ENCODE data around the gene DUSP10.
A peak's percentile ranks its signal among the peaks of the same experiment; 100 is the strongest.

DUSP10 gene

DNA sequence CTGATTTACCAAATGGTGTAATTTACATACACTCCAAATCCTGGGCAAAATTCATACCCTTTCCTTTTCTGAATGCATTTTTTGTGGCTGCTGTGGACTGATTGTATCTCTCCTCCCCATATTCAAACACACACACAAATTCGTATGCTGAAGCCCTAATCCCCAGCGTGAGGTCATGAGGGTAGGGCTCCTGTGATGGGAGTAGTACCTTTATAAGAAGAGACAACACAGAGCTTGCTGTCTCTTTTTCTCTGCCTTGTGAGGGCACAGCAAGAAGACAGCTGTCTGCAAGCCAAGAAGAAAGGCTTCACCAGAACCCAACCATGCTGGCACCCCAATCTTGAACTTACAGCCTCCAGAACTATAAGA is 24.4 kb downstream of the DUSP10 start:
- no peak for DNase-seq
- Mint-ChIP-seq H3K27ac (no peak overlapping the region), H3K36me3 (ENCODE audit: low read depth) (peaks cover 34% of the 10 kb centered on the region), H3K9me3 (peaks cover 7% of the 10 kb centered on the region), H3K27me3 (no peaks in the 10 kb centered on the region), H3K4me3 (no peak overlapping the region), H3K4me1 (ENCODE audit: low read depth) (peaks cover 60% of the 10 kb centered on the region)

DNA sequence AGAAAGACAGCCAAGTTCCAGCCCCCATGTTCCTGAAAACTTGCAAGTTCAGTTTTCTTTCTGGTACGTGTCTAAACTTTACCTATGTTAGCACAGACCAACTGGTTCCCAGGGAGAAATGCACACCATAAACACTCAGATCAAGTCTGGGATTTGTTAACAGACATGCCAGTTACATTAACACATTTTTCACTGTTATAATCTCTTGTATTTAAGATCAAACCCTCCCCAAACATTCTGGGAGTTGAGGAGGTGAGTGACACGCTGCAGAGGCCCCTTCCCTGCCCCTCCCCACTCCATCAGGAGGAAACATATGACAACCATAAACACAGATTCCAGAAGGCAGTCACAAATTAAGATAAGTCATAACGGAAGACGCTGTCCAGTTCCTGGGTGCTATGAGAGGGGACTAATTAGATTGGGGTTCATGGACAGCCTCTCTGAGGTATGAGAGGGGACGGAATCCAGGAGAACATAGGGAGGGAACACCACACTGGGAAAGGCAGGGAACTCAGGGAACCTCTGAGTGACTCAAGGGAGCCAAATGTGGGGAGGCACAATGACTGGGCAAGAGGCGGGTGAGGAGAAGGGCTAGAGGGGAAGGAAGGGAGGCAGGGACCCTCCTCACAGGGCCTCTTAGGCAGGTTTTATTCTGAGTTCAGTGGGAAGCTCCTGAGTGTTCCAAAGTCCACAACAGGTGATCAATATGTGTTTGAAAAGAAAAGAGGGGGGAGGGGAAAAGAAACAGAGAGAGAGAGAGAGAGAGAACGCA is 25.0 kb downstream of the DUSP10 start:
- Mint-ChIP-seq H3K27ac (no peak overlapping the region), H3K27me3 (no peaks in the 10 kb centered on the region), H3K9me3 (peaks cover 5% of the 10 kb centered on the region), H3K4me3 (no peak overlapping the region), H3K4me1 (ENCODE audit: low read depth) (peaks cover 60% of the 10 kb centered on the region), H3K36me3 (ENCODE audit: low read depth) (peaks cover 29% of the 10 kb centered on the region)
- no peak for DNase-seq

DNA sequence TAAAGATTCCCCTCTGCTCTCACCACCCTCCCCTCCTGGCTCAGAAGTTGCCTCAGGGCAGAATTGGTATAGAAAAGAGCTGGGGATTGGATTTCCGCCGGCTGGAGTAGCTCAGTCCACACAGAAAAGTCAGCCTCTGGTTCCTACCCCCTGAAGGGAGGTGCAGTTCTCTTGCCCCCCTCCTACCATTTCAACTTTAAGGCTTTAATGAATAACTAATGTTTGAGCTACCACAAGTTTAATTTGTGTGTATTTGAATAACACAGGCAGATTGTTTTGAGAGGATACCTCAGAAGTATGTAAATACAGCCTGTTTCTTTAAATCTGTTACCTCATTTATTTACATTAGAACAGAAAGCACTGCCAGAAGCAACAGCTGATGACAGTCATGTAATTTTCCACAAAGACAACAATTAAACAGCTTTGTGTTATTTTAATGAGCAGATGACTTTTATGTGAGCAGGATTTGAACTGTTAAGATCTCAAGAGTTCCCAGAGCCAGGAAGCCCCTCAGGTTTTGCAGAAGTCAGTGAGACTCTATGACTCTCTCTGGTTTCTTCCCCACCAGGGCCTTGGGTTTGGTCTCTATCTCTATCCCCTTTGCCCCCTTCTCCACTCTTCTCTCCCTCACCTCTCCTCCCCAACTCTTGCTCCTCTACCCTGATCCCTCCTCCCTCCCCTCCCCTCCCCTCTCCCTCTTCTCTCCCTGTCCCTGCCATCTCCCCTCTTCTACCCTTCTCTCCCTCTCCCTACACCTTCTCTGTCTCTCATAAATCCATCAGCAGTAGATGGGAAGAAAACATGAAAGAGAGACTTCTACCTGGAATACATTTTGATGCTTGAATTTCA is 26.3 kb downstream of the DUSP10 start:
- Mint-ChIP-seq H3K27me3 (no peaks in the 10 kb centered on the region), H3K4me3 (no peak overlapping the region), H3K27ac (no peak overlapping the region), H3K9me3 (peaks cover 5% of the 10 kb centered on the region), H3K4me1 (ENCODE audit: low read depth) (peaks cover 69% of the 10 kb centered on the region), H3K36me3 (ENCODE audit: low read depth) (peaks cover 27% of the 10 kb centered on the region)
- DNase-seq, result no peak

DNA sequence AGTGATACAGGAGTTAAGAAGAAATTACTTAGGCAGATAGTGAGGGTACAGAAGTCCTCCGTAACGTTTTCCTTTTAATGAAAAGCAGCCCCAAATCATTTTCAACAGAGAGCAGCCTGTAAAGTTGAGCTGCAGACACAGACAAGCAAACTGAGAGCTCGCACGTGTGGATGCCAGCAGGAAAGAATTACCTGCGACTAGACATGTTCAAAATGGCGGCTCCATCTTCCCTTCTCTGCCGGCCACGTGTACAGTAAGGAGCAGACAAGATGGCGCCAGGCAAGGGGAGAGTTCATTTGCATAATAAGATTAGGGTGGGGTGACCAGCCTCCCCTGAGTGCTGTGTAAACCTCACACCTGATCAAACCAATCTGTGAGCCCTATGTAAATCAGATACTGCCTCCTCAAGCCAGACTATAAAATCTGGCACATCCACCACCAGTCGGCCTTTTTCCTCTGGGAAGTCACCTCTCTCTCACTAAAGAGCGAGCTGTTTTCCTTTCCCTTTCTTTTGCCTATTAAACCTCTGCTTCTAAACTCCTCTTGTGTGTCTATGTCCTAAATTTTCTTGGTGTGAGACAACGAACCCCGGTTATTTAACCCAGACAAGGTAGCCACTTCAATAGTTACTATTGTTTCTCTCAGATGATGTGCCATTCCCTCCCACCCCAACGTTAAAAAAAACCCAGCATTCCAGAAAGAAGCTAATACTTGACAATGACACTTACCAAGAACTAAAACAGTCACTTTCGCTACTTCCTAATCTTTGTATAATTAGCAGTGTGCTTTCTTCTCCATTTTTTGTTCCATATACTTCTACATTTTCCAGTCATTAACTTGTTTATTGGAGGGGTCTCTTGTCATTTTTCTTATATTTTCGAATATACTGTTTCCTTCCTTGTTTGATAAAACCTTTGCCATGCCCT is 27.4 kb downstream of the DUSP10 start:
- H3K4me1 Mint-ChIP-seq (ENCODE audit: low read depth), result peaks cover 75% of the 10 kb centered on the region
- H3K27me3 Mint-ChIP-seq, result no peaks in the 10 kb centered on the region
- DNase-seq, result no peak
- H3K9me3 Mint-ChIP-seq, result peaks cover 5% of the 10 kb centered on the region
- no peak overlapping the region for H3K4me3 Mint-ChIP-seq
- no peak overlapping the region for H3K27ac Mint-ChIP-seq
- peaks cover 27% of the 10 kb centered on the region for H3K36me3 Mint-ChIP-seq (ENCODE audit: low read depth)

DNA sequence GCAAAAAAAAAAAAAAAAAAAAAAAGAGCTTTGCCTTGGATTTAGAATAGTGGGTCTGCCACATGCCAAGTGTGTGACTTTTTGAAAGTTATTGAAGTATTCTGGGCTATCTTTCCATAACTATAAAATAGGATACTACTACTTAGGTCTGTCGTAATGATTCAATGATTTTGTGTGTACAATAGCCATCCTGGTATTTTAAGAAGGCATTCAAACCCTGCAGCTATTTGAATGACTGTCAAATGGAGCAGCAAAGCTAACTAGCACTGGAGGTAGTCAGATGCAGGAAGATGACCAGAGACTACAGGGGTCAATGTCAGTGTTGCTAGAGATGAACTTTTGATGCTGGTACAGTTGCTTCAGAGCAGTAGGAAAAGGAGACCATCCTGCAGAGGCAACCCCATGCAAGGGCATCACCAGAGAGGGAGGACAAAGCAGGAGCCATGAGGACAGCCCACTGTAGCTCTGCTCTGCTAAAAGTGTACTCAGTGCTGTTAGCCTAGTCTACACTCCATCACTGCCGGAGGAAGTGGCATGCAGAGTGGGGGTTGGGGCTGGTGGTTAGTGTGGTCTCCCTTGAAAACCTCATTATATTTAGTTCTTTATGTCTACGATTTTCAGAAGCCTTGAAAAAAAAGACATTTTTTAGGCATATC is 29.0 kb downstream of the DUSP10 start:
- Mint-ChIP-seq H3K4me1 (ENCODE audit: low read depth) (peaks cover 85% of the 10 kb centered on the region), H3K27ac (peak overlapping the region; percentile 88), H3K4me3 (peak overlapping the region; percentile 34), H3K9me3 (peaks cover 5% of the 10 kb centered on the region), H3K36me3 (ENCODE audit: low read depth) (peaks cover 22% of the 10 kb centered on the region), H3K27me3 (no peaks in the 10 kb centered on the region)
- DNase-seq, result peak; percentile 71

DNA sequence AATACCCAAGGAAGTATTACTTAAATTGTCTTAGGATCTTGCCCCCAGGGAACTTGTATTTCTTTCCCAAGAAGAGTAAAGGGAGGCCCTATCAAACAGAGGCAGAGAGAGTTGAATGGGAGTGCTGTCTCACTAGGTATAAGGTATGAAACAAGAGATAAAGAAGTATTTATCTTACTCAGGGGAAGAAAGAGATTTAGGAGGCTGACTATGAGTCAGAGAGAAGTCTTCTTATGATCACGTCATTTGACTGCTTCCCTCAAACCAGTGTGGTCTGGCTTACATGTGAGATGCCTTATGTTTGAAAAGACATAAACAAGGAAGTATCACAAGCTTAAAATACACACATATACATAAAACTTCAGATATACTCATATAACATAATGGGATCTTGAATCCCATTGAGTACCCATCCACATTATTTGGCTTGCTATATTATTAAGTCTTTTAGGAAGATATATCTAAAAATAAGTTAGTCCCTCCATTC is 29.6 kb downstream of the DUSP10 start:
- Mint-ChIP-seq H3K9me3 (peaks cover 5% of the 10 kb centered on the region), H3K4me3 (peak overlapping the region; percentile 8), H3K4me1 (ENCODE audit: low read depth) (peaks cover 88% of the 10 kb centered on the region), H3K27ac (peak overlapping the region; percentile 88), H3K36me3 (ENCODE audit: low read depth) (peaks cover 22% of the 10 kb centered on the region), H3K27me3 (no peaks in the 10 kb centered on the region)
- no peak for DNase-seq

DNA sequence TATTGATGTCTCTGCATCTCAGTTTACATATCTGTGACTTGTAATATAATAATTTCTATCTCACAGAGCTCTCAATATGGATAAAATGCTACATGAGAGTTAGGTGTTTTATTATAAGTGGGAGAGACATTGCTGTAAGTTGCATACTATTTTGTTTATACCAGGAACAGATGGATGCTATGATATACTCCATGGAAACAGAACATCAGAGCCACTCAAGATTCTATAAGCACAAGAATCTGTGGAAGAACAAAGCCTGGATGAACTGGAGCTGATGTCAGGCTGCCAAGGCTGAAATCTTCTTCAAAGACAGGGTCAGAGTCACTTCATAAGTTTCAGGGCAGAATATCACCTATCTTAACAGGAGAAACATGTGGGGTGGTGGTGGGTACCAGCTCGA is 30.2 kb downstream of the DUSP10 start:
- Mint-ChIP-seq H3K4me3 (no peak overlapping the region), H3K27ac (peak overlapping the region; percentile 88)

DNA sequence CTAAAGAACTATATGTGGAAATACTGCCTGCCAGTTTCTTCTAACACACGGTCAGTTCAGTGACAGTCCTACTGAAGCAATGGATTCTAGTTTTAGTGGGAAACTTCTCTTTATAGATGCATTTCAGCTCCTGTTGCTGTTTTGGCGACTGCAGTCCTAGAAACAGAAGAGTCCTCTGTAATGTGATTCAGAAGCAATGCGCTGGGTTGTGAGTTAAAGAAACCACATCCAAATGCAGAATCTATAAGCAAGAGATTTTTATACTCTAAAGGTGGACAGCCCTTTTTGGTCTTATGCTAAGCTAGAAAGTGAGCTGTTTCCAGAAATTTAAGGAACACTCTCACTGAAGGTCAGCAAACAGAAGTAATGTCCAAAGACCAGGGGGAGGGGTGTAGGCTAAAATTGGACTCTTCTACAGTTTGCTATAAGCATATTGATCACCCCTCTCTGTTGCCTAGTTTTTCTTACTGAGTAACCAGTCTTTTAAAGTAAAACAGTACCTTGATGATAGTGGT is 30.8 kb downstream of the DUSP10 start:
- no peak overlapping the region for H3K27ac Mint-ChIP-seq
- peaks cover 18% of the 10 kb centered on the region for H3K36me3 Mint-ChIP-seq (ENCODE audit: low read depth)
- DNase-seq, result no peak
- H3K4me3 Mint-ChIP-seq, result no peak overlapping the region
- no peaks in the 10 kb centered on the region for H3K27me3 Mint-ChIP-seq
- H3K9me3 Mint-ChIP-seq, result peaks cover 5% of the 10 kb centered on the region
- H3K4me1 Mint-ChIP-seq (ENCODE audit: low read depth), result peaks cover 87% of the 10 kb centered on the region

More for the DNA sequence above, 30.2 kb downstream of the DUSP10 start:
- DNase-seq, result no peak
- Mint-ChIP-seq H3K27me3 (no peaks in the 10 kb centered on the region), H3K4me1 (ENCODE audit: low read depth) (peaks cover 88% of the 10 kb centered on the region), H3K36me3 (ENCODE audit: low read depth) (peaks cover 17% of the 10 kb centered on the region), H3K9me3 (peaks cover 5% of the 10 kb centered on the region)

DNA sequence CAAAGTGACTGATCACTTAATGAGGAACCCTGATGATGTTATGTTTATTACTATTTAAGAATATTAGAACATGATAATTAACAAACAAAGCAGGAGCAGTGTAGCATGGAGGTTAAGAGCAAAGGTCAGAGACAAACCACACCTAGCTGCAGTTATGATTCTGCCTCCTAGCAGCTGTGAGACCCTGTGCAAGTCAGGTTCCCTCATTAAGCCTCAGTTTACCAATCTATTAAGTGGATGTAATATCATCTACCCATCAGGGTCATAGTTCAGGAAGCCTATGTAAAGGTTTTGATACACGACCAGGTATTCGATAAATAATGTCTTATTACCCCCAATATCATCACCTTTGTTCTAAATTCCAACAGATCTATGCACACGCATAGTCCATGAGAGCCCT is 32.0 kb downstream of the DUSP10 start:
- no peak for DNase-seq
- Mint-ChIP-seq H3K27ac (no peak overlapping the region), H3K4me1 (ENCODE audit: low read depth) (peaks cover 76% of the 10 kb centered on the region), H3K27me3 (no peaks in the 10 kb centered on the region), H3K9me3 (peaks cover 5% of the 10 kb centered on the region), H3K4me3 (no peak overlapping the region), H3K36me3 (ENCODE audit: low read depth) (peaks cover 28% of the 10 kb centered on the region)

DNA sequence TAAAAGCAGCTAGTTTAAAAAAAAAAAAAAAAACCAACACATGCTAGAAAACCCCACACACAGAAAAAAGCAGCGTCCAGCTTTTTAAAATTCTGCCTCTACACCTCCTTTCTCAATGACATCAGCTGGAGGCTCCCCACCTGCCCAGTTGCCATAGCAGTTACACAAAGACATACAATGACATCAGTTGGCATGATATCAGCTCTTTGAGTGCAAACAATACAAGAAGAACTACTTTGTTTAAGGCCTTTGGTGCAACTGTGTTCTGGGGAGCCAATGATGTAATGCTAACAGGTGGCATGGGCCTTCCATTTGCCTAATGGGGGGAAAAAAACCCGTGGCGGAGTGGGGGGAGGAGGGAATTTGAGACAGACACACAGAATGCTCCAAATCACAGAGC is 32.9 kb downstream of the DUSP10 start:
- H3K4me3 Mint-ChIP-seq, result no peak overlapping the region
- DNase-seq, result no peak
- no peaks in the 10 kb centered on the region for H3K27me3 Mint-ChIP-seq
- no peaks in the 10 kb centered on the region for H3K9me3 Mint-ChIP-seq
- peaks cover 28% of the 10 kb centered on the region for H3K36me3 Mint-ChIP-seq (ENCODE audit: low read depth)
- H3K4me1 Mint-ChIP-seq (ENCODE audit: low read depth), result peaks cover 67% of the 10 kb centered on the region
- peak overlapping the region; percentile 77 for H3K27ac Mint-ChIP-seq

DNA sequence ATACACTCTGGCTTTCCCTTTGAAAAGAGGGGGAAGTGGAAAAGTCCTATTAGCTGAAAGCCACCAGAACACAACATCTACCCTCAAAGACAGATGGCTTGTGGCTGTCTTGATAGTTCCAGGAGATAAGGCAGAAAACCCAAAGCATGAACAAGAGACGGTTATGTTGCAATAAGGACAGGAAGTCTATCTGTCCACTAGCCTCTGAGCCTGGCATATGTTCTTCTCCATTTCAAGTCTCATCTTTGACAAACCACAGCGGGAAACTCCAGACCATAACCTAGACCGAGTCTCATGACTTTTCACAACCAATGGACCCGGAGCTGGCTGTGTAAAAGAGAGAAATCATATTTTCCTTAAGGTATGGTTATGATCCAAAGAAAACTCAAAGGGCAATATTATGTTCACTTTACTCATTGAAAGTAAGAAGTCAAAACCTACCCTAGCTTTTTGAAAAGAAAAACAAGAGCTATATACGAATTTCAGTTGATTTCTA is 33.8 kb downstream of the DUSP10 start:
- peaks cover 61% of the 10 kb centered on the region for H3K4me1 Mint-ChIP-seq (ENCODE audit: low read depth)
- peak overlapping the region; percentile 77 for H3K27ac Mint-ChIP-seq
- no peaks in the 10 kb centered on the region for H3K27me3 Mint-ChIP-seq
- DNase-seq, result no peak
- no peaks in the 10 kb centered on the region for H3K9me3 Mint-ChIP-seq
- peaks cover 34% of the 10 kb centered on the region for H3K36me3 Mint-ChIP-seq (ENCODE audit: low read depth)
- no peak overlapping the region for H3K4me3 Mint-ChIP-seq

DNA sequence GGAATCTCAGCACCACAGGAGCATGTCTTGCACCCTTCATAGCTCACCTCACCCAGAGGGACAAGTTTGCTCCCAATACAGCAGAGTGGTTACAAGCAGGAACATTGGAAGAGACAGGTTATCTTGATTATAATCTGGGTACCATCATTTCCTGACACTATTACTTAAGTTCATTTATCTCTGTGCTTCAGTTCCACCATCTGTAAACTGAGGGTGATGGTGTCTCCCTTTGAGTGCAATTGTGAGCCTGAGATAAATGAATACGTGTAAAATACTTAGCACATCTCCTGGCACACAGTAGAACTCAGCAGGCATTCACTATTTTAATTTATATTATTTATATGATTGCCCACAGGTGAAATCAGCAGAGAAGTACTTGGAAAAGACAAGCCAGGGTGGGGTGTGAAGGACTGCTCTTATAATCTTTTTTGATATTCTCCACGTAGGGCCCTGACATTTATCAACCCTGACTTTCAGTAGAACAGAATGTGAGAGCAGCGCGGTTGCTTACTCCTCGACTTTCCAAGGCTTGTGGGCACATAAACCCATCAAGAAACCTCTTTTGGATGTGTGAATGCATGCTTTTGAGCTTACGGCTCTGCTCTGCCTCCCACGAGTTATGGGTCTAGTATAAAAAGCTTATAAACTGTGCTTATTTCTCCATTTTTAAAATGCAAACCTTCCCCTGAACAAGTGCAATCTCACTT is 34.9 kb downstream of the DUSP10 start:
- H3K36me3 Mint-ChIP-seq (ENCODE audit: low read depth), result peaks cover 43% of the 10 kb centered on the region
- no peak overlapping the region for H3K4me3 Mint-ChIP-seq
- H3K27me3 Mint-ChIP-seq, result no peaks in the 10 kb centered on the region
- no peak for DNase-seq
- H3K27ac Mint-ChIP-seq, result no peak overlapping the region
- H3K9me3 Mint-ChIP-seq, result no peaks in the 10 kb centered on the region
- peaks cover 50% of the 10 kb centered on the region for H3K4me1 Mint-ChIP-seq (ENCODE audit: low read depth)

DNA sequence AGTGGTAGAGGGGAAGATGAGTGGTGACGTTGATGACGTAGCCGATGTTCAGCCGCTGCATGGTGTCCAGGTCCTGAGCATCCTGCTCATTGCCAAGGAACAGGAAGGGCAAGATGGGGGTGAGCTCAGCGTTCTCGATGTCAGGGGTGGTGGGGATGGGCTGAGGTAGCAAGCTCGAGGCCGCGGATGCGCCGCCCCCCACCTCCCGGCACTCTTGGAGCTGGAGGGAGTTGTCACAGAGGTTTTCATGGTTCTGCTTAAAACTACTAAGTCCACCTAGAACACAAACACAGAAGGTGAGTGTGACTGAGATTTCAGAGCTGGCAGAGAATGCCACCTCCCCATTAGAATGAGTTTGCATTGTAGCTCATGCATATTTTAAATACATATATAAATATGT is 35.7 kb downstream of the DUSP10 start:
- no peak overlapping the region for H3K27ac Mint-ChIP-seq
- peaks cover 48% of the 10 kb centered on the region for H3K36me3 Mint-ChIP-seq (ENCODE audit: low read depth)
- no peak overlapping the region for H3K4me3 Mint-ChIP-seq
- no peak for DNase-seq
- H3K27me3 Mint-ChIP-seq, result no peaks in the 10 kb centered on the region
- H3K9me3 Mint-ChIP-seq, result no peaks in the 10 kb centered on the region
- H3K4me1 Mint-ChIP-seq (ENCODE audit: low read depth), result peaks cover 42% of the 10 kb centered on the region
